SK-N-MC (cell line): Measurements from ENCODE around the gene MFSD8.

ENCODE experiments used
- EZH2 ChIP-seq: fragments of 200-600 bp; sonication (generic); IDR thresholded peaks from one replicate; pipeline ENCODE4 v1.6.1; 2017; ENCODE audit warnings: antibody characterized with exemption
- FOXP2 ChIP-seq: optimal IDR thresholded peaks from 2 replicates; pipeline ENCODE3; 2011; ENCODE audit warnings: mild to moderate bottlenecking, moderate library complexity; ENCODE audit not compliant: insufficient read depth; ENCODE audit errors: extremely low read length, control extremely low read depth
- POLR2AphosphoS5 ChIP-seq: IDR thresholded peaks from 2 replicates; pipeline ENCODE4 v1.6.1; 2012; ENCODE audit warnings: mild to moderate bottlenecking, low read depth, low read length, borderline replicate concordance

DNA sequence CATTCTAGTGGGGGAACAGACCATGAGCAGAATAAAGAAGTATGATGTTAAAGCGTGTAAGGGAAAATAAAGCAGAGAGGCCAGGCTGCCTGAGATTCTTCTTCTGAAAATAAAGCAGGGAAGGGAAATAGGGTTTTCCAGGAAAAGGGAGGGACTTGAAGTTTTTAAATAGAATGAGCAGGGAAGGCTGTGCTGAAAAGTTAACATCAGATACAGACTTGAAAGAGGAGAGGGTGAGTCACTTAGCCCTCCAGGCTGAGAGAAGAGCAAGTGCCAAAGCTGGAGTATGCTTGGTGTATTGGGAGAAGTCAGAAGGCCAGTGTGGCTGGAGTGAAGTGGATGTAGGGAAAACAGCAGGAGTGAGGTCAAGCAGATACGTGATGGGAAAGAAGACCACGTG is 94.3 kb downstream of the MFSD8 start:
- TF ChIP-seq EZH2 (no peak), POLR2AphosphoS5 (no peak), FOXP2 (no peak)
